ENCODE measurements around the gene FLYWCH1. TPM values are rescaled to one million over a fixed set of nuclear protein-coding genes. Genes with fewer than 3 reads are reported as not detected.

The FLYWCH1 gene
- total RNA-seq, 1 experiment from 2014 or later, result 32.6 TPM

DNA sequence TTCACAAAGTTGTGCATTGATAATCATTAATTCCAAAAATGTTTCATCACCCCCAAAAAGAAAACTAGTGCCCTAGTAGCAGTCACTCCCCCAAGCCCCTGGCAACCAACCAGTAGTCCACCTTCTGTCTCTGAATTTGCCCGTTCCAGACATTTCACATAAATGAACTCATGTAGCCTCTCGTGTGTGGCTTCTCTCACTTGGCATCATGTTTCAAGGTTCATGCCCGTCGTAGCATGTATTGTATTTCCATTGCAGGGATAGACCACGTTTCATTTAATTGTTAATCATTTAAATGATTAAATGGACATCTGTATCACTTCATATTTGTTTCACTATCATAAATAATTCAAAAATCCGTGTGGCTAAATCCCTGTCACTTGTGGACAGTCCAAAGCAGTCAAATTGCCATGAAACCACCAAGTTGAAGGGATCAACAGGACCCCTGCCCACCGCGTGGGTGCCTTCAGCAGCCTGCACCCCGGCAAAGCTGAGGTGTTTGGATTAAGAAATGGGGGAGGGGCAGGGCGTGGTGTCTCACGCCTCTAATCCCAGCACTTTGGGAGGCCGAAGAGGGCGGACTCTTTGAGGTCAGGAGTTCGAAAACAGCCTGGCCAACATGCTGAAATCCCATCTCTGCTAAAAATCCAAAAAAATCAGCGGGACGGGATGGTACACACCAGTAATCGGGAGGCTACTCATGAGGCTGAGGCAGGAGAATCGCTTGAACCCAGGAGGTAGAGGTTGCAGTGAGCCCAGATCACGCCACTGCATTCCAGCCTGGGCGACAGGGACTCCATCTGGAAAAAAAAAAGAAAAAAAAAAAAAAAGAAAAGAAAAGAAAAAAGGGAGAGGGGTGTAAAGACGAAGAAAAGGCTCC, 37.5 kb upstream of the FLYWCH1 start:
- H3K9me3 Mint-ChIP-seq, result no peaks in the 10 kb centered on the region
- ChIA-PET CTCF (interaction anchor here (0.6 to 2.4 kb wide), 25 partner anchors 9 to 950 kb away, joined by 3 to 22 read pairs (median 4); partner anchors contain the start of genes FLYWCH1, FLYWCH2, KREMEN2 and PRSS22), POLR2A (interaction anchor here (0.6 to 0.7 kb wide), 3 partner anchors 19 to 136 kb away, joined by 3 to 5 read pairs (median 4); no protein-coding TSS in a partner anchor)
- DNase-seq (ENCODE audit: low spot score) (no peak), ATAC-seq (peak; percentile 8; the same call in 1 of the 2 replicates)
- TF ChIP-seq TEAD4 (CRISPR knock-in tag; IDR thresholded peaks at IDR 0.05) (no peak), JUN (CRISPR knock-in tag; IDR thresholded peaks at IDR 0.05) (no peak), TCF7 (CRISPR knock-in tag; IDR thresholded peaks at IDR 0.05; ENCODE audit: low read depth) (no peak)
- TF ChIP-seq, protein P1, sequence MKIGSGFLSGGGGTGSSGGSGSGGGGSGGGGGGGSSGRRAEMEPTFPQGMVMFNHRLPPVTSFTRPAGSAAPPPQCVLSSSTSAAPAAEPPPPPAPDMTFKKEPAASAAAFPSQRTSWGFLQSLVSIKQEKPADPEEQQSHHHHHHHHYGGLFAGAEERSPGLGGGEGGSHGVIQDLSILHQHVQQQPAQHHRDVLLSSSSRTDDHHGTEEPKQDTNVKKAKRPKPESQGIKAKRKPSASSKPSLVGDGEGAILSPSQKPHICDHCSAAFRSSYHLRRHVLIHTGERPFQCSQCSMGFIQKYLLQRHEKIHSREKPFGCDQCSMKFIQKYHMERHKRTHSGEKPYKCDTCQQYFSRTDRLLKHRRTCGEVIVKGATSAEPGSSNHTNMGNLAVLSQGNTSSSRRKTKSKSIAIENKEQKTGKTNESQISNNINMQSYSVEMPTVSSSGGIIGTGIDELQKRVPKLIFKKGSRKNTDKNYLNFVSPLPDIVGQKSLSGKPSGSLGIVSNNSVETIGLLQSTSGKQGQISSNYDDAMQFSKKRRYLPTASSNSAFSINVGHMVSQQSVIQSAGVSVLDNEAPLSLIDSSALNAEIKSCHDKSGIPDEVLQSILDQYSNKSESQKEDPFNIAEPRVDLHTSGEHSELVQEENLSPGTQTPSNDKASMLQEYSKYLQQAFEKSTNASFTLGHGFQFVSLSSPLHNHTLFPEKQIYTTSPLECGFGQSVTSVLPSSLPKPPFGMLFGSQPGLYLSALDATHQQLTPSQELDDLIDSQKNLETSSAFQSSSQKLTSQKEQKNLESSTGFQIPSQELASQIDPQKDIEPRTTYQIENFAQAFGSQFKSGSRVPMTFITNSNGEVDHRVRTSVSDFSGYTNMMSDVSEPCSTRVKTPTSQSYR (CRISPR knock-in tag; IDR thresholded peaks at IDR 0.05), result 0 out of 2 replicates have a peak, but pooled peaks have one; percentile 25
- TF ChIP-seq, protein P2, sequence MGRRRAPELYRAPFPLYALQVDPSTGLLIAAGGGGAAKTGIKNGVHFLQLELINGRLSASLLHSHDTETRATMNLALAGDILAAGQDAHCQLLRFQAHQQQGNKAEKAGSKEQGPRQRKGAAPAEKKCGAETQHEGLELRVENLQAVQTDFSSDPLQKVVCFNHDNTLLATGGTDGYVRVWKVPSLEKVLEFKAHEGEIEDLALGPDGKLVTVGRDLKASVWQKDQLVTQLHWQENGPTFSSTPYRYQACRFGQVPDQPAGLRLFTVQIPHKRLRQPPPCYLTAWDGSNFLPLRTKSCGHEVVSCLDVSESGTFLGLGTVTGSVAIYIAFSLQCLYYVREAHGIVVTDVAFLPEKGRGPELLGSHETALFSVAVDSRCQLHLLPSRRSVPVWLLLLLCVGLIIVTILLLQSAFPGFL (CRISPR knock-in tag; IDR thresholded peaks at IDR 0.05; ENCODE audit: borderline replicate concordance), result no peak
- H3K27me3 Mint-ChIP-seq (ENCODE audit: low read depth), result peaks cover 49% of the 10 kb centered on the region
- no peaks in the 10 kb centered on the region for H3K36me3 Mint-ChIP-seq
- no peak overlapping the region for H3K27ac Mint-ChIP-seq
- H3K4me1 Mint-ChIP-seq, result peaks cover 11% of the 10 kb centered on the region
- H3K4me3 Mint-ChIP-seq, result no peak overlapping the region

DNA sequence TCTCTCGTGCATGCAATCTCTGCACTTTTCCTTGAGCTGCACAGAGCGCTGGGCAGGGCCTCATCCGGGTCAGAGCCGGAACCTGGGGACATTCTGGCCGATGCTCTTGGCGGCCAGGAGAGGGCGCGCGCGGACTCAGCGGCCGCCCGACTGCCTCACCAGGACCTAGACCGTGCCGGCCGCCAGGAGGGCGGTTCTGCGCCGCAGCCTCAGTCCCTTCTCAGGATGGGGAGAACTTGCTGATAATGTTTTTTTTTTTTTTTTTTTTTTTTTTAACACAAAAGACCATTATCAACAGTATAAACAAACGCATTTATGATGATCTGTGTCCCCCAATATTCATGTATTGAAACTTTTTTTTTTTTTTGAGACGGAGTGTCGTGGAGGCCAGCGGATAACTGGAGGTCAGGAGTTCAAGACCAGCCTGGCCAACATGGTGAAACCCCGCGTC, 36.8 kb upstream of the FLYWCH1 start:
- TF ChIP-seq ZNF423 (CRISPR knock-in tag; IDR thresholded peaks at IDR 0.05) (no peak), MXD4 (CRISPR knock-in tag; IDR thresholded peaks at IDR 0.05; ENCODE audit: borderline replicate concordance) (no peak), FOXJ3 (CRISPR knock-in tag; IDR thresholded peaks at IDR 0.05; ENCODE audit: borderline replicate concordance) (no peak)
- TF ChIP-seq, protein P3, sequence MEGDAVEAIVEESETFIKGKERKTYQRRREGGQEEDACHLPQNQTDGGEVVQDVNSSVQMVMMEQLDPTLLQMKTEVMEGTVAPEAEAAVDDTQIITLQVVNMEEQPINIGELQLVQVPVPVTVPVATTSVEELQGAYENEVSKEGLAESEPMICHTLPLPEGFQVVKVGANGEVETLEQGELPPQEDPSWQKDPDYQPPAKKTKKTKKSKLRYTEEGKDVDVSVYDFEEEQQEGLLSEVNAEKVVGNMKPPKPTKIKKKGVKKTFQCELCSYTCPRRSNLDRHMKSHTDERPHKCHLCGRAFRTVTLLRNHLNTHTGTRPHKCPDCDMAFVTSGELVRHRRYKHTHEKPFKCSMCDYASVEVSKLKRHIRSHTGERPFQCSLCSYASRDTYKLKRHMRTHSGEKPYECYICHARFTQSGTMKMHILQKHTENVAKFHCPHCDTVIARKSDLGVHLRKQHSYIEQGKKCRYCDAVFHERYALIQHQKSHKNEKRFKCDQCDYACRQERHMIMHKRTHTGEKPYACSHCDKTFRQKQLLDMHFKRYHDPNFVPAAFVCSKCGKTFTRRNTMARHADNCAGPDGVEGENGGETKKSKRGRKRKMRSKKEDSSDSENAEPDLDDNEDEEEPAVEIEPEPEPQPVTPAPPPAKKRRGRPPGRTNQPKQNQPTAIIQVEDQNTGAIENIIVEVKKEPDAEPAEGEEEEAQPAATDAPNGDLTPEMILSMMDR (IDR thresholded peaks at IDR 0.05), result peak; percentile 75
- TF ChIP-seq, protein P4, sequence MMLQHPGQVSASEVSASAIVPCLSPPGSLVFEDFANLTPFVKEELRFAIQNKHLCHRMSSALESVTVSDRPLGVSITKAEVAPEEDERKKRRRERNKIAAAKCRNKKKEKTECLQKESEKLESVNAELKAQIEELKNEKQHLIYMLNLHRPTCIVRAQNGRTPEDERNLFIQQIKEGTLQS (CRISPR knock-in tag; conservative IDR thresholded peaks at IDR 0.05), result no peak
- TF ChIP-seq, protein P5, sequence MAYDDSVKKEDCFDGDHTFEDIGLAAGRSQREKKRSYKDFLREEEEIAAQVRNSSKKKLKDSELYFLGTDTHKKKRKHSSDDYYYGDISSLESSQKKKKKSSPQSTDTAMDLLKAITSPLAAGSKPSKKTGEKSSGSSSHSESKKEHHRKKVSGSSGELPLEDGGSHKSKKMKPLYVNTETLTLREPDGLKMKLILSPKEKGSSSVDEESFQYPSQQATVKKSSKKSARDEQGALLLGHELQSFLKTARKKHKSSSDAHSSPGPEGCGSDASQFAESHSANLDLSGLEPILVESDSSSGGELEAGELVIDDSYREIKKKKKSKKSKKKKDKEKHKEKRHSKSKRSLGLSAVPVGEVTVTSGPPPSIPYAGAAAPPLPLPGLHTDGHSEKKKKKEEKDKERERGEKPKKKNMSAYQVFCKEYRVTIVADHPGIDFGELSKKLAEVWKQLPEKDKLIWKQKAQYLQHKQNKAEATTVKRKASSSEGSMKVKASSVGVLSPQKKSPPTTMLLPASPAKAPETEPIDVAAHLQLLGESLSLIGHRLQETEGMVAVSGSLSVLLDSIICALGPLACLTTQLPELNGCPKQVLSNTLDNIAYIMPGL (CRISPR knock-in tag; IDR thresholded peaks at IDR 0.05), result peak; percentile 68; the same call in 1 of the 2 replicates
- DNase-seq (ENCODE audit: low spot score), result peak; percentile 76
- Mint-ChIP-seq H3K36me3 (no peaks in the 10 kb centered on the region), H3K4me1 (peaks cover 11% of the 10 kb centered on the region), H3K4me3 (no peak overlapping the region), H3K27ac (no peak overlapping the region), H3K9me3 (peaks cover 6% of the 10 kb centered on the region), H3K27me3 (ENCODE audit: low read depth) (peaks cover 49% of the 10 kb centered on the region)
- ChIA-PET POLR2A (interaction anchor here (0.6 to 0.7 kb wide), 3 partner anchors 19 to 135 kb away, joined by 3 to 5 read pairs (median 4); no protein-coding TSS in a partner anchor), CTCF (interaction anchor here (0.6 to 2.4 kb wide), 25 partner anchors 8 to 951 kb away, joined by 3 to 22 read pairs (median 4); partner anchors contain the start of genes FLYWCH1, FLYWCH2, KREMEN2 and PRSS22)
- ATAC-seq, result peak; percentile 99

Measured in WTC11 (cell line).